Keratinocyte (primary cell): ENCODE data around the gene LY9.

Source experiments
- CTCF ChIP-seq, 3 experiments: IDR thresholded peaks in 1 of 3; conservative IDR thresholded peaks in 1 of 3; optimal IDR thresholded peaks in 1 of 3; 2 replicates in 2 of 3; 3 replicates in 1 of 3; pipeline versions ENCODE3 to v1.5.1; 2011; ENCODE audit warnings: low read length in 3 of 3, mild to moderate bottlenecking in 3 of 3, moderate library complexity in 2 of 3, control low read depth in 1 of 3, inconsistent platforms in 1 of 3; ENCODE audit not compliant: insufficient read depth in 2 of 3; ENCODE audit errors: extremely low read depth in 1 of 3
- EZH2 ChIP-seq: IDR thresholded peaks from one replicate; pipeline ENCODE4 v1.6.1; 2012; ENCODE audit warnings: inconsistent platforms, mild to moderate bottlenecking, low read length, moderate library complexity

DNA sequence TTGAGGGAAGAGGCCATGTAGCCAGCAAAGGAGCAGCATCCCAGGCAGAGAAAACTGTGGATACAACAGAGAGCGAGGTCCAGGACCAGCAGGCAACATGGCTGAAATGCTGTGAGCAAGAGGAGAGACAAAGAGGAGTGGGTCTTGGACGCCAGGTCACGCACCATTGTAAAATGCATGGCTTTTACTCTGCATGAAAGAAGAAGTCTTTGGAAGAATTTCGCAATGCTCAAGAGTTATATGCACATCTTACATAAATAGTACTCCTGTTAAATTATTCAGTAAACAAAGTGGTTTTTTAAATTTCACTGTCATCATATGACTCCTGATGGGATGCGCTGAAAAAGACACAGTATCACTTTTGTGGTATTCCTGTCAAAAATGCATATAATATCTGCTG is 63.2 kb downstream of the LY9 start:
- TF ChIP-seq CTCF (optimal IDR thresholded peaks at IDR 0.05 in 1 of 3, IDR thresholded peaks at IDR 0.05 in 1 of 3, conservative IDR thresholded peaks at IDR 0.05 in 1 of 3; ENCODE audit: extremely low read depth in 1 of 3, insufficient read depth in 2 of 3, low read length in 3 of 3), result no peak
- TF ChIP-seq EZH2, result no peak
